Inflammatory macrophage treated with lipopolysaccharide for 1 hour (primary cell): ENCODE data around the gene DNMT1.
A peak's percentile ranks its signal among the peaks of the same experiment; 100 is the strongest.

Experiments used
- DNase-seq, 2 donors: peaks; one replicate each; pipeline ENCODE4 v3.0.0-alpha.2; 2020 to 2022

The DNMT1 gene

DNA sequence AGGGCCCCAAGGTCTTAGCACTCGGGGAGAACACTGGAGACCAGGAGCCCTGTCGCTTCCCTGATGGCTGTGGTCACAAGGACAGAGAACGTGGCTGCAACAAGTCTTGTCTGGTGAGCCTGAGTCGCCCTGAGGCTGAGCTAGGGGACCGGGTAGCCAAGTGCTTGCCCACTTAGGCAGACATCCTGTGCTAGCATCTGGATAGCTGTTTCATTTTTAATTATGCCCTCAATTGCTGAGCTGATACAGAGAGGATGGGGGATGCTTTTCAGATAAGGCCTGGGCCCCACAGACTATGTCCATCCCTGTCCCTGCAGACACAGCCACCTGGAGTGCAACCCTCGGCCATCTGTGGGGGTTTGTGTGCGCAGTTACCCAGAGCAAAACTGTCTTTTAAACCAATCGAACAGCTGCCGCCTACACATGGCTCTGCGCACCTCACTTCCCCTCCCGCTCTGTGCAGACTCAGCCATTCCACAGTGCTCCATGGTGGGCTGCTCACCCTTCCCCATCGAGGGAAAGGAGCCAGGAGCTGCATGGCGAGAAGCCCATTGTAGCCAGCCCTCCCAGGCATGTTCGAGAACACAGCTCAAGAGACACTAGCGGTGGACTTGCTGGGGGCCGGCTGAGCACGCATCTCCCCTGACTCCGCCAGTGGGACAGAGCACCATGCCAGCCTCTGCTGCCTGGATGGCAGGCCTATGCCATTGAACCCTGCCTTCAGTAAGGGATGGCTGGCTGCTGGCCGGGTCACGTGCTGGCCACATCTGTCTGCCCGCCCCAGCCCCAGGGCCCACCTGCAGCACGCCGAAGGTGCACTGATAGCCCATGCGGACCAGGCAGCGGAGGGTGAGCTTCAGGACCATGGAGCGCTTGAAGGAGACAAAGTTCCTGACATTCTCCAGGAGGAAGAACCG is 55.6 kb downstream of the DNMT1 start:
- no peak for DNase-seq

DNA sequence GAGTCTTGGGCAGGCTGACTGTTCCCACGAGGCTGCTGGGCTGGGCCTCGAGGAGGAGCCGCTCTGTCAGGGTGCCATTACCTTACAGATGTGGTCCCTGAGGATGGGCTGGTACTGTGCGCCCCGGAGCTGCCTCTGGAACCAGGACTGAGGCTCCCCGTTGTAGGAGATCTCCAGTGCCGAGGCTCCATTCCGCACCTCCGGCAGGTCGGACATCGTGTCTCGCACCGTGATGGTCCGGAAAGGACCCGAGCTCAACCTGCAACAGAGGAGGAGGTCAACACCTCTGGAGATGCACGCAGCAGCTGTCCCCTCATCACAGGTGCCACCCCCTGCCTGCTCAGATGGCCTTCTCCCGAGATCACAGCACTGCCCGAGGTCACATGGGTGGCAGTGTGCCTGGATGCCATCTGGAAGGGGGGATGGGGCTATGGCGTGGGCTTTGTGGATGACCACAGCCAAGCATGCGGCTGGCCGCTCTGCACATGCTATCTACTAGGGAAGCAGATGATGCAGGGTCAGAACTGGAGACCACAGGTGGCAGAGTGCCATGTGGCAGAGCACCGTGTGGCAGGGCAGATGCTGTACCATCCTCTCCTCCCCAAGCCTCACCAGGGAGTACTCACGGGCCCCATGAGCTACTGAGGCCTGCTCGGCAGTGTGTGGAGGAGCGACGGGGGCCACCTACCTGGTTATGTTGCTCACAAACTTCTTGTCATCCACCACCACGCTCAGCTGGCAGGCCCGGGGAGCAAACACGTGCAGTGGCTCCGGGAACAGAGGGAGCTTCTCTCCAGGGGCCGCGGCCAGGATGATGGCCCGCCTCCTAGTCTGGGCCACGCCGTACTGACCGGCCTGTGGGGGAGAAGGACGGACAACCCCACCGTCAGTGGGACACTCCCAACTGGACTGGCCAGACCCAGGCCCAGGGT is 56.7 kb downstream of the DNMT1 start:
- no peak for DNase-seq

DNA sequence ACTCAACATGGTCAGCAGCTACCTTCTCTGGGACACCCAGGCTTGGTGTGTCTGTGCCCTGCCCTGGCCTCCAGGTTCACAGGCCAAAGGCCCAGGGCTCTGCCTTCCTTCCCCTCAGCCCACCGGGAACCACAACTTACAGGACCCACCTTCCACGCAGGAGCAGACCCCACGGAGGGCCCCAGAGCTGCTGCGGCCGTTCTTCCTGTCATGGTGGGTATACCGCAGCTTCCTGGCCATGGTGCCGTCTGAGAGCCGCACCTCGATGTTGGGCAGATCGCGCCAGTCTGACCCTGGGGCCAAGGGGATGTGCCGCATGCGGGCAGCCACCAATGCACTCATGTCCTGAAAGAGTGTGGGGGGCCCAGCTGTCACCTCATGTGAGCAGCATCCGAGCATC is 57.8 kb downstream of the DNMT1 start:
- no peak for DNase-seq

DNA sequence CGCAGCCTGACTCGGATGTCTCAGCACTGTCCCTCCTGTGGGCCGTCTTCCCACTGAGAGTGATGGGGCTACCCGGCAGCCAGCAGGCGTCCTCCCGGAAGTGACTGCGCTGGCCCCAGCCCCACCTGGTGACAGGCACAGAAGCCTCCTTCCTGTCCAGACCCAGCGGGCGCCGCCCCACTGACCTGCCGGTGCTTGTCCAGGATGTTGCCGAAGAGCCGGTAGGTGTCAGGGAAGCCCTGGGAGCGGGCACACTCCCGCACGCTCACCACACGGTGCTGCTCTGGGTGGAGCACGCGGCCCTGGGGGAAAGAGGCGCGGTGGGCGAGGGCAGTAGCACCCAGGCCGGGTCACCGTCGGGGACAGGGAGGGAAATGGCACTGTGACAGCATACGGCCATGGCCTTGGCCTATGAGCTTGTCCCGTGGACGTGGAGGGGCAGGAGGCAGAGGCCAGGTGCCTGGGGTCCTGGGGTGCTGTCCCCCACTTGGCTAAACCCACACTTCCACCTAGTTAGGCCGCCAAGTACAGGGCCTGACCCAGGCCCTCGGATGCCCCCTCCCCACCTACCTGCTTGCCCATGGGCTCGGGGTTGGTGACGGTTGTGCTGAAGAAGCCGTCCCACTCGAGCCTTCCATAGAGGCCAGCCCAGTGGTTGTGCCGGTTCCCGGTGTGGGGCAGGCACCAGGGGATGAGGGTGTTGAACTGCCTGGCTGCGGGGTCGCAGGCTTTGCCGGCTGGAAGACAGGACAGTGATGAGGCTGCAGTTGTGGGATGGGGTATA is 59.0 kb downstream of the DNMT1 start:
- DNase-seq = no peak

DNA sequence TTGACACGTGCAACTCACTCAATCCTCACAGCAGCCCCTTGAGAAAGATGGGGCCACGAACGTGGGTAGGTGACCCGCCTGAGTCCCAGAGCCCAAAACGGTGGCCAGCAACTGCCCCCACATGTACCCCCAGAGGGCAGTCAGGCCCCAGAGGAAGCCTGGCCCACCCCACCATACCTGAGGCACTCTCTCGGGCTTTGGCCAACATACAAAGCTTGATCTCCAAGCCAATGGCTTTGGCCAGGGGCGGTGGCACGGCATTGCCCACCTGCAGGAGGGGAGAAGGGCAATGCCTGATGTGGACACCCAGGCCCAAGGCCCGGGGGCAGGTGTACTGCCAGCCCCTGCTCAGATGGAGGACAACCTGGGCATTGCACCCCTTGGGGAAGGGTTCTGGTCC is 60.7 kb downstream of the DNMT1 start:
- DNase-seq = no peak

DNA sequence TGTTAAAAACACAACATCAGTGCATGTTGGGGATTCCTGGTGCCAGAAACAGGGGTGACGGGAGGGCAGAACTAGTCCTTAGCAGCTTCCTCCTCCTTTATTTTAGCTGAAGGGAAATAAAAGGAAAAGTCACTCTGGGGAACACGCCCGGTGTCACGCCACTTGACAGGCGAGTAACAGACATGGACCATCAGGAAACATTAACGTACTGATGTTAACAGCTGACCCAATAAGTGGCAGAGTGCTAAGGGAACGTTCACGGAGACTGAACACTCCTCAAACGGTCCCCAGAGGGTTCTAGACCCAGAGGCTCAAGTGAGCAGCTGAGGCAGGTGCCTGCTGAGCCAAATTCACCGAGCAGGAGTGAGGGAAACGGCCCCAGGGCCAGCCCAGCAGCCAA is 61.2 kb downstream of the DNMT1 start:
- DNase-seq = no peak

DNA sequence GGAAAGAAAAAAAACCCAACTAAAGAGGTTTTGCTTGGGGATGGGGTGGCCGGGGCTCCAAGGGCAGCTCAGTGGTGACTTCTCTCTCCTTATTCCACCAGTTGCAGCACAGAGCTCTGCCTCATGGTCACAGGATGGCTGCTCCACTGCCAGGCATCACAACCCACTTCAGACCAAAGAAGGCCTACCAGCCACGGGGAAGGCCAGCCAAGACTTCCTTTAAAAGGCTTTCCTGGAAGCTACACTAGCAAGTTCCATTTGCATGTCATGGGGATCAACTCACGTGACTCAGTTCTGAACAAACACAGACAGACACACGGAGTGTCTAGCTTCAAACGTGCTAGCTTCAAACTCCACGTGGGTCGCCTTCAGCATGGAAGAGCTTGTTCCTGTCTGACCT is 61.8 kb downstream of the DNMT1 start:
- DNase-seq = peak; percentile 49 to 75

DNA sequence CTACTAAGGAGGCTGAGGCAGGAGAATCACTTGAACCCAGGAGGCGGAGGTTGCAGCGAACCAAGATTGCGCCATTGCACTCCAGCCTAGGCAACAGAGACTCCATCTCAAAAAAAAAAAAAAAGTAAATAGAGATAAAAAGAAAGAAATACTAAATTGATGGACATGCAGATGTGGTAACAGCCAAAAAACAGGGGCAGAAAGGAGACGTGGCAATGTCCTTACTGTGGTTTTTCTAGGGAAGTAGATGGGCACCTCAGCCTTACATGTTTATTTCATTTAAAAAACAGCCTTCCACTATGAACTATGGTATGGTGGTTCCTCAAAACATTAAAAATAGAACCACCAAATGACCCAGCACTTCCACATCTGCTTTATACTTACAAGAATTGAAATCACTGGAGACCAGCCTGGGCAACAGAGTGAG is 68.5 kb downstream of the DNMT1 start:
- DNase-seq = peak; percentile 74 to 82

DNA sequence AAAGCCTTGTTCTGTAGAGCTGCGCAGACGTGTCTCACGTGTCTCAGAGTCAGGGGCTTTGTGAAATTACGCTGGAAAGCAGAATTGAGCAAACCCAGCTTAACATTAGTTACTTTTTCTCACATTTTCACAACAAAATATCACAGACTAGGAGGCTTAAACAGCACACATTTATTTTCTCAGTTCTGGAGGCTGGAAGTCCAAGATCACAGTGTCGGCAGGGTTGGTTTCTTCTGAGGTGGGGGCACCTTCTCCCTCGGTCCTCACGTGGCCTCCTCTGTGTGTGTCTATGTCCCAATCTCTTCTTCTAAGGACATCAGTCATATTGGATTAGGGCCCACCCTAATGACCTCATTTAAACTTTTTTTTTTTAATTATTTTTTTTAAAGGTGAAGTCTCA is 70.3 kb downstream of the DNMT1 start:
- no peak for DNase-seq

DNA sequence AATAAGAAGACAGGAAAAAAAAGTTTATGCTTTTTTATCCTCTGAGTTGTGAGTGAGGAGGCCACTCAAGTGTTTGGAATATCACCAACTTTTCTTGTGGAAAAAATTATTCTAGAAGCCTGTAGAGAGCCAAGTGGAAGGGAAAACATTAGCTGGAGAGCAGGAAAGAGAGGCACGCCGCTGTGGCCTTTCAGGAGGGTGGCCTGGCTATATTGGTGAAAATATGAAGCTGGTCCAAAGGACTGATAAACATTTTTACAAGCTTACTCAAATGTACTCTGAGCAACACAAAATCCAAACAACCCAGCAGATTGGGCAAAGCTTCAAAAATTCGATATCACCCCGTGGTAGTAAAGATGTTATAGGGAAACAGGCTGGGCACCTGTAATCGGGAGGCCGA is 72.7 kb downstream of the DNMT1 start:
- DNase-seq = no peak

DNA sequence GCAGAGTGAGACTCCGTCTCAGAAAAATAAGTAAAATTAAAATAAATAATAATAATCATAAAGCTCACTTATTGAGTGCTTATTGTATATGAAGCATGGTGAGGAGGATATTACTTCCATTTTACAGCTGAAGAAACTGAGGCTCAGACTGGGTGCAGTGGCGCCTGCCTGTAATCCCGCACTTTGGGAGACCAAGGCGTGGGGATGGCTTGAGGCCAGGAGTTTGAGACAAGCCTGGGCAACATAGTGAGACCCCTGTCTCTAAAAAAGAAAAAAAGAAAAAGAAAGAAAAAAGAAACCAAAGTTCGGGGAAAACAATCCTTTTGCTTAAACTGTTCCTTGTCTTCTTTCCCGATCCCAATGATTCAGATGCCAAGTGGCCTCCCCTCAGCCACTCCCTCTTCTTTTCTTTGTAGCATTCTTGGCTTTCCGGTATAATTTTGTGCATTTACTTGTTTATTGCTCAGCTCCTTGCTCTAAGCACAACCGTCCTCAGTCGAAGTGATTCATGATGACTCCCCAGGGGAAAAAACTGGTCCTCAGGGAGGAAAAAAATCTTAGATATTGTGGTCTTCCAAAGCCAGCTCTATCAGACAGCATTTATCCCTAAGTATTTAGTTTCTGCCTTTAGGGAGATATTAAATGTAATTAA is 74.1 kb downstream of the DNMT1 start:
- DNase-seq = no peak

DNA sequence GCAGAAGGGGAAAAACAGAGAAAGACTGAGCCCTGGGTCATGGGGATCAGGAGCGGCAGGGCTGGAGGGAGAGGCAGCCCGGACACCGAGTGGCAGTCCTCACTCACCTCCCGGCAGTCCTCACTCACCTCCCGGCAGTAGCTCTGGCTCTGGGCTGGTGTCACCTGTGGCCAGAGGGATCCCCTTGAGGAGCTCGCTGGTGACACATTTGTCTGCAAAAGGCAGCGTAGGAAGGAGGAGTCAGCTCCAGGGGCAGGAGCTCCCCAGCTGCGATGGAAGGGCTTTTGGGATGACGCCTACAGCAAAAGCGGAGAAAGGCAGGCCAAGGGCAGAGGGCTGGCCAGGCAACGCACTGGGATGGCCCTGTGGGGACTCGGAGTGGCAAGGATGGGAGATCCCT is 75.8 kb downstream of the DNMT1 start:
- DNase-seq = no peak

DNA sequence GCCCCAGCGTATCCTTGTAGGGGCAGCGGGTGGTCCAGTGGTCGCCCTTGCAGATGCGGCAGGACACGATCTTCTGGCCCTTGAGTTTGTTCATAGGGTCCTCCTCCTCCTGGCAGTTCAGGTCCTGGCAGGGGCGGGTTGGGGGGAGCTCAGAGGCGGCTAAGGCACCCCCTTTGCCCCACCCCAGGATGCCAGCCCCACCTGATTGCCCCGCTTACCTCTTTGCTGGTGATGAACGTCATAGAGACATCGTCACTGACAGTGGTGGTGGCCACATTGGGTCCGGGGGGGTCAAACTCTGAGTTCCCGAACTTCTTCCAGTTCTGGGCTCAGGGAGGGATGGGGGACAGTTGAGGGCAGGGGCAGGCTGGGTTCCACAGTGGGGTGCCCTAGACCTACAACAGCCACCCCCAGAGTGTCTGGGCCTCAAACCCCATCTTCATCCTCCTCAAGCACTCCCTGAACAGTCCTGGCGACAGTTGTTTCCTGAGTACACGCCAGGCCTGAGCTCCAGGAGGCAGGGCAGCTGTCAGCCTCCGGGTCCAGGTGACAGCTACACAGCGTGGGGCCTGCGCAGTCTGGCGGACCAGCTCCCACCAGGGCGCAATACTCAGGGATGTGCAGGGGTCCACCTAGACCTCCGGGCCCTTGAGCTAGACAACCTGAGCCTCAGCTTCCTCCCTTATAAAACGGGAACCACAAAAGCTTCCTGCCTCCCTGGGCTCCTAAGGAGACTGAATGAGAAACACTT is 77.7 kb downstream of the DNMT1 start:
- DNase-seq = no peak

DNA sequence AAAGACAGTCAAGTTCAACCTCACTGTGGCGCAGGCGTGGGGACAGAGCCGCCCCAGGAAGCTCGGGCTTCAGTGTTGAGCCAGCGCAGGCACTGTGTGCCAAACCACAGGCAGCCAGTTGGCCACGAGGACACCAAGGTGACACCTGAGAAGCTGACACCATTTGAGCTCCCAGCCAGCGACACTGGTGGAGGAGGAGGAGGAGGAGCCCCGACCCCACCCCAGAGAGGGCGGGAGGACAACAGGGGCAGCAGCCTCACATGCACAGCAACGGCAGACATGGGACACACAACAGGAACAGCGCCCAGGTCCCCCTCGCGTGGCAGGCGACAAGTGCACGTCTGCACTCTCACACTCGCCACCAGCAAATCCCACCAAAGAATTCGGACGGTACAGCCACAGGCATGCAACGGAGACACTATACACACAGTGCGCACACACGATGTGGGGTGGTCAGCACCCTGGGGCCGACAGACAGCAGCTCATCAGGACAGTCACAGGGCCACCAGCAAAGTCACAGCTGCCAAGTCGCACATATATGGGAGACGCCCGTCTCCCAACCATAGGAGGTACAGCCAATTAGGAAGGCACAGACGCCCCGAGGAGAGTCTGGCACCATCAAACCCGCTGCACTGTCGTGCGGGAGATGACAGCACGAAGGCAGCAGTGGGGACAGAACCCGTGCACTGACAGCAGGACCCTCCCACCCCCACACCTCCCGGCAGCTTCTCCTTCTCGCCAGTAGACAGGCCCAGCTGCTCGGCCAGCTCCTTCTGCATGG is 78.5 kb downstream of the DNMT1 start:
- no peak for DNase-seq

DNA sequence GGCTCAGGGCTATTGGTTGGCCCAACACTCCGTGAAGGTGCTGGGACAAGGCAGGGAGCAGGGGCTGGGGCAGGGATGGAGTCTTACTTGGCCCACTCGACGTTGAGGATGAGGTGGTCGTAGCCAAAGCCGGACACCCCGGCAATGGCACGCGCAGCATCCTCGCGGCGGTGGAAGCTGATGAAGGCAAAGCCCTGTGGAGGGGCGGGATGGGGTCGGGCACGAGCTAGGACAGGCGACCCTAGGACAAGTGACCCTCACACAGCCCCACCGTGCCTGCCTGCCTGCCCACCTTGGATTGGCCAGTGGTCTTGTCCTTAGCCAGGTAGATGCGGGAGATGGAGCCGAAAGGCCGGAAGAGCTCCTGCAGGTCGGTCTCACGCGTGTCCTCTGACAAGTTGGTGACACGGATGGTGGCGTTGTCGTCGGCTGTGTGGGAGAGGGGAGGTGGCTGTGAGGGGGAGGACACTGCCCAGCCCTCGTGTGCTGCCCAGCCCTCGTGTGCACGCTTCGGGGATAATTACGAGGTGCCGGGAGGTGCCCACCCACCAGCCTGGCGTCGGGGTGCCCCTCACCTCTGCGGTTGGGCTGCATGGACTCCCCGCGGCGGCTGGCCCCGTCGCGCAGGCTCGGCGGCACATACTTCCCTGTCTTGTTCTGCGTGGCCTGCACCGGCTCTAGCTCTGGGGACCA is 79.2 kb downstream of the DNMT1 start:
- no peak for DNase-seq

DNA sequence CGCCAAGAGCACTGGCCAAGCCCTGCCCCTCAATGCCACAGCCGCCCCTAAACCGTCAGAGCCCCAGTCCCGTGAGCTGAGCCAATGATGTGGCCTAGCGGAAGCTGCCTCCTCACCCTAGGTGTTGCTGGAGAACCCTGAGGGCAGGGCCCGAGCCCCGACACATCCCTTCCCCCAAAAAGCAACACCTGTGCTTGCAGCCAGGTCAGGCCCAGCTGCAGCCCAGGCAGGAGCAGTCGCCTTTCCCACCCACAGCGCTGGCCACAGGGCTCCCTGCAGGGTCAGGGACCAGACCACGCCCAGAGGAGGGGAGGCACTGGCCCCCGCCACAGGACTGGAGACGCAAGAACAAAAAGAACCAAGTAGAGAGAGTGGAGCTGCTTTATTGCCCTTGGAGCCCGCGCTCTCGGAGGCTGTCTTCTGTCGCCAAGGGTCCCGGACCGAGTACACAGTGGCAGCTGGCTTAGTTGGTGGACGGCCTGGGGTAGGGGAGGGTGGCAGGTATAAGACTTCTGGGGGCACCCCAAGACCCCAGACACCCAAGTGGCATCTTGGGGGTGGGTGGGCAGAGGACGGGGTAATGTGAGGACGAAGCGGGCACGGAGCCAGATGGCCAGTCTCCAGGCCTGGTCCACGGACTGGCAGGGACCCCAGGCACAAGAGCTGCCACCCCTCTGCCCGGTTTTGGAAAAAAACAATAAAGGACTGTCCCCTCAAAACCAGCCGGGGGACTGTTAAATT is 79.9 kb downstream of the DNMT1 start:
- DNase-seq = no peak

DNA sequence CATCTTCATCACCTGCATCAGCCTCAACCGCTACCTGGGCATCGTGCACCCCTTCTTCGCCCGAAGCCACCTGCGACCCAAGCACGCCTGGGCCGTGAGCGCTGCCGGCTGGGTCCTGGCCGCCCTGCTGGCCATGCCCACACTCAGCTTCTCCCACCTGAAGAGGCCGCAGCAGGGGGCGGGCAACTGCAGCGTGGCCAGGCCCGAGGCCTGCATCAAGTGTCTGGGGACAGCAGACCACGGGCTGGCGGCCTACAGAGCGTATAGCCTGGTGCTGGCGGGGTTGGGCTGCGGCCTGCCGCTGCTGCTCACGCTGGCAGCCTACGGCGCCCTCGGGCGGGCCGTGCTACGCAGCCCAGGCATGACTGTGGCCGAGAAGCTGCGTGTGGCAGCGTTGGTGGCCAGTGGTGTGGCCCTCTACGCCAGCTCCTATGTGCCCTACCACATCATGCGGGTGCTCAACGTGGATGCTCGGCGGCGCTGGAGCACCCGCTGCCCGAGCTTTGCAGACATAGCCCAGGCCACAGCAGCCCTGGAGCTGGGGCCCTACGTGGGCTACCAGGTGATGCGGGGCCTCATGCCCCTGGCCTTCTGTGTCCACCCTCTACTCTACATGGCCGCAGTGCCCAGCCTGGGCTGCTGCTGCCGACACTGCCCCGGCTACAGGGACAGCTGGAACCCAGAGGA is 80.6 kb downstream of the DNMT1 start:
- DNase-seq = no peak

DNA sequence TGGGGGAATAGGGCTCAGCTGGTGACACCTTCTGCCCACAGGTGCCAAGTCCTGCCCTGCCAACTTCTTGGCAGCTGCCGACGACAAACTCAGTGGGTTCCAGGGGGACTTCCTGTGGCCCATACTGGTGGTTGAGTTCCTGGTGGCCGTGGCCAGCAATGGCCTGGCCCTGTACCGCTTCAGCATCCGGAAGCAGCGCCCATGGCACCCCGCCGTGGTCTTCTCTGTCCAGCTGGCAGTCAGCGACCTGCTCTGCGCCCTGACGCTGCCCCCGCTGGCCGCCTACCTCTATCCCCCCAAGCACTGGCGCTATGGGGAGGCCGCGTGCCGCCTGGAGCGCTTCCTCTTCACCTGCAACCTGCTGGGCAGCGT is 81.2 kb downstream of the DNMT1 start:
- no peak for DNase-seq
